ENCODE results near the gene MN1.

Gene MN1

GRCh38 chr22:27800250-27801201 is 1.0 kb downstream of the MN1 start:
- DNase-seq (ENCODE audit: low read depth), result no peak

- no peak for DNase-seq (ENCODE audit: low read depth)
Measured at GRCh38 chr22:27799827-27800249, 1.7 kb downstream of the MN1 start.

GRCh38 chr22:27799015-27799826 is 2.3 kb downstream of the MN1 start:
- no peak for DNase-seq (ENCODE audit: low read depth)

- DNase-seq (ENCODE audit: low read depth), result no peak
Measured at GRCh38 chr22:27798511-27799014, 3.0 kb downstream of the MN1 start.

GRCh38 chr22:27797520-27798391 is 3.8 kb downstream of the MN1 start:
- DNase-seq (ENCODE audit: low read depth), result no peak

GRCh38 chr22:27796829-27797519 is 4.6 kb downstream of the MN1 start:
- DNase-seq (ENCODE audit: low read depth), result no peak

GRCh38 chr22:27795696-27796517 is 5.6 kb downstream of the MN1 start:
- DNase-seq (ENCODE audit: low read depth), result no peak

GRCh38 chr22:27795053-27795452 is 6.5 kb downstream of the MN1 start:
- no peak for DNase-seq (ENCODE audit: low read depth)

GRCh38 chr22:27794226-27794625 is 7.3 kb downstream of the MN1 start:
- DNase-seq (ENCODE audit: low read depth), result no peak

GRCh38 chr22:27793576-27793975 is 8.0 kb downstream of the MN1 start:
- DNase-seq (ENCODE audit: low read depth), result no peak

- DNase-seq (ENCODE audit: low read depth), result no peak
Measured at GRCh38 chr22:27792452-27793161, 8.9 kb downstream of the MN1 start.

- DNase-seq (ENCODE audit: low read depth), result no peak
Measured at GRCh38 chr22:27791859-27792241, 9.7 kb downstream of the MN1 start.

GRCh38 chr22:27791159-27791858 is 10.2 kb downstream of the MN1 start:
- no peak for DNase-seq (ENCODE audit: low read depth)

GRCh38 chr22:27790376-27791158 is 11.0 kb downstream of the MN1 start:
- no peak for DNase-seq (ENCODE audit: low read depth)

GRCh38 chr22:27788500-27789288 is 12.9 kb downstream of the MN1 start:
- DNase-seq (ENCODE audit: low read depth), result no peak

GRCh38 chr22:27786965-27787364 is 14.6 kb downstream of the MN1 start:
- no peak for DNase-seq (ENCODE audit: low read depth)

GRCh38 chr22:27786291-27786932 is 15.1 kb downstream of the MN1 start:
- no peak for DNase-seq (ENCODE audit: low read depth)

Data from activated T-cell treated with anti-CD3 and anti-CD28 coated beads for 1 hour (primary cell).